ENCODE measurements around the gene CDA. TPM values are rescaled to one million over a fixed set of nuclear protein-coding genes. Genes with fewer than 3 reads are reported as not detected.

The CDA gene
- polyA plus RNA-seq, 1 of the 3 experiments (the other 2 are of a cell fraction): 0.12 TPM

- Histone ChIP-seq H3K9me3 (no peaks in the 10 kb centered on the region), H3K4me1 (ENCODE audit: control insufficient read depth in 1 of 2, insufficient read depth in 2 of 2, low read depth in 1 of 2, low read length in 1 of 2) (no peaks in the 10 kb centered on the region), H2AFZ (ENCODE audit: low read depth) (no peak overlapping the region), H3K4me3 (ENCODE audit: low read depth in 2 of 2, low read length in 1 of 2) (no peak overlapping the region), H3K4me2 (no peak overlapping the region), H3F3A (replicated peaks; ENCODE audit: insufficient read depth) (no peaks in the 10 kb centered on the region), H4K20me1 (ENCODE audit: insufficient read depth) (no peaks in the 10 kb centered on the region), H3K36me3 (replicated peaks in 1 of 2; ENCODE audit: control insufficient read depth in 1 of 2, insufficient read depth in 2 of 2, low read length in 1 of 2) (no peaks in the 10 kb centered on the region), H3K9ac (no peak overlapping the region), H3K79me2 (ENCODE audit: insufficient read depth) (no peaks in the 10 kb centered on the region), H3K27me3 (ENCODE audit: insufficient read depth) (no peaks in the 10 kb centered on the region), H3K9me2 (no peaks in the 10 kb centered on the region), H3K27ac (ENCODE audit: low read depth in 2 of 2, low read length in 1 of 2) (no peak overlapping the region)
- WGBS (ENCODE audit: low lambda C conversion rate): 100% methylated on average over 2 of the region's 2 CpGs
- ChIA-PET CTCF (interaction anchor here (0.7 to 2.9 kb wide), 4 partner anchors 10 to 670 kb away, joined by 3 to 13 read pairs (median 3); no protein-coding TSS in a partner anchor), POLR2A (interaction anchor here (0.6 kb wide), 1 partner anchor 1975 kb away, joined by 3 read pairs; no protein-coding TSS in a partner anchor)
- no peak for TF ChIP-seq TEAD4 (IDR thresholded peaks at IDR 0.05; ENCODE audit: borderline replicate concordance, insufficient read depth)
- no peak for TF ChIP-seq MEF2A (IDR thresholded peaks at IDR 0.05; ENCODE audit: borderline replicate concordance, low read depth)
- TF ChIP-seq FOXM1 (IDR thresholded peaks at IDR 0.05; ENCODE audit: low read depth): no peak
- no peak for TF ChIP-seq RFX5 (IDR thresholded peaks at IDR 0.05; ENCODE audit: low read length)
- TF ChIP-seq ELF1 (IDR thresholded peaks at IDR 0.05): no peak
- TF ChIP-seq JUND (IDR thresholded peaks at IDR 0.05): no peak
- no peak for TF ChIP-seq GATA2 (CRISPR knock-in tag; IDR thresholded peaks at IDR 0.05)
- no peak for TF ChIP-seq RAD21 (IDR thresholded peaks at IDR 0.05; ENCODE audit: low read length)
- TF ChIP-seq PBX3 (IDR thresholded peaks at IDR 0.05): no peak
- no peak for TF ChIP-seq FOSL2 (IDR thresholded peaks at IDR 0.05; ENCODE audit: borderline replicate concordance, low read depth)
- TF ChIP-seq IRF3 (IDR thresholded peaks at IDR 0.05; ENCODE audit: low read depth, low read length): no peak
- no peak for TF ChIP-seq FOXJ3 (CRISPR knock-in tag; IDR thresholded peaks at IDR 0.05)
- no peak for DNase-seq
These were observed 4.0 kb upstream of the CDA start for GRCh38 chr1:20584890-20585289.

GRCh38 chr1:20586953-20587660, 1.8 kb upstream of the CDA start:
- WGBS (ENCODE audit: low lambda C conversion rate): 66% methylated on average over 8 of the region's 10 CpGs
- Histone ChIP-seq H3K4me1 (ENCODE audit: control insufficient read depth in 1 of 2, insufficient read depth in 2 of 2, low read depth in 1 of 2, low read length in 1 of 2) (no peaks in the 10 kb centered on the region; a peak in 1 of 4 replicates), H3K4me2 (no peak overlapping the region), H3K9ac (no peak overlapping the region), H2AFZ (ENCODE audit: low read depth) (no peak overlapping the region), H3F3A (replicated peaks; ENCODE audit: insufficient read depth) (no peaks in the 10 kb centered on the region), H3K9me2 (no peaks in the 10 kb centered on the region), H3K27ac (ENCODE audit: low read depth in 2 of 2, low read length in 1 of 2) (no peak overlapping the region), H3K4me3 (ENCODE audit: low read depth in 2 of 2, low read length in 1 of 2) (no peak overlapping the region), H3K9me3 (no peaks in the 10 kb centered on the region), H3K79me2 (ENCODE audit: insufficient read depth) (no peaks in the 10 kb centered on the region), H3K36me3 (replicated peaks in 1 of 2; ENCODE audit: control insufficient read depth in 1 of 2, insufficient read depth in 2 of 2, low read length in 1 of 2) (no peaks in the 10 kb centered on the region), H4K20me1 (ENCODE audit: insufficient read depth) (no peaks in the 10 kb centered on the region), H3K27me3 (ENCODE audit: insufficient read depth) (no peaks in the 10 kb centered on the region)
- ChIA-PET POLR2A (interaction anchor here (0.6 kb wide), 1 partner anchor 533 kb away, joined by 4 read pairs; no protein-coding TSS in a partner anchor), CTCF (interaction anchor here (1.5 to 2.9 kb wide), 2 partner anchors 8 to 12 kb away, joined by 4 to 13 read pairs; no protein-coding TSS in a partner anchor)
- DNase-seq: no peak
- TF ChIP-seq EP300 (IDR thresholded peaks at IDR 0.05; ENCODE audit: borderline replicate concordance in 1 of 2, low read depth in 1 of 2, low read length in 1 of 2) (no peak), NRF1 (IDR thresholded peaks at IDR 0.05; ENCODE audit: low read depth, low read length) (no peak), CTCF (IDR thresholded peaks at IDR 0.05) (no peak), FOXM1 (IDR thresholded peaks at IDR 0.05; ENCODE audit: low read depth) (no peak), POLR2AphosphoS5 (IDR thresholded peaks at IDR 0.05; ENCODE audit: low read depth, low read length) (no peak), TCF12 (IDR thresholded peaks at IDR 0.05) (no peak), TEAD4 (IDR thresholded peaks at IDR 0.05; ENCODE audit: borderline replicate concordance, insufficient read depth) (no peak), IRF3 (IDR thresholded peaks at IDR 0.05; ENCODE audit: low read depth, low read length) (no peak), USF2 (IDR thresholded peaks at IDR 0.05; ENCODE audit: borderline replicate concordance, low read depth, low read length) (no peak), EZH2phosphoT487 (IDR thresholded peaks at IDR 0.05; ENCODE audit: borderline replicate concordance, low read depth) (no peak), YY1 (IDR thresholded peaks at IDR 0.05; ENCODE audit: low read depth) (no peak), RCOR1 (IDR thresholded peaks at IDR 0.05; ENCODE audit: low read length) (no peak), ELF1 (IDR thresholded peaks at IDR 0.05) (no peak), FOXJ3 (CRISPR knock-in tag; IDR thresholded peaks at IDR 0.05) (no peak), FOSL2 (IDR thresholded peaks at IDR 0.05; ENCODE audit: borderline replicate concordance, low read depth) (no peak)
